Activated CD4-positive, CD25-positive, alpha-beta regulatory T cell treated with anti-CD3 and anti-CD28 coated beads, Interleukin-2, amount 50 U/mL, for 24 hours (primary cell): ENCODE data around the gene TTLL13.

Experiments used
- ATAC-seq, 2 donors: fragments of 150-1000 bp; cut with Tn5 transposase; one replicate each; pipeline ENCODE4 v1.10.0; 2021; ENCODE audit warnings: mild to moderate bottlenecking in 1 of 2, moderate library complexity in 1 of 2

TTLL13 gene

GRCh38 chr15:90214553-90215196 is 34.7 kb upstream of the TTLL13 start:
- no peak for ATAC-seq

DNA sequence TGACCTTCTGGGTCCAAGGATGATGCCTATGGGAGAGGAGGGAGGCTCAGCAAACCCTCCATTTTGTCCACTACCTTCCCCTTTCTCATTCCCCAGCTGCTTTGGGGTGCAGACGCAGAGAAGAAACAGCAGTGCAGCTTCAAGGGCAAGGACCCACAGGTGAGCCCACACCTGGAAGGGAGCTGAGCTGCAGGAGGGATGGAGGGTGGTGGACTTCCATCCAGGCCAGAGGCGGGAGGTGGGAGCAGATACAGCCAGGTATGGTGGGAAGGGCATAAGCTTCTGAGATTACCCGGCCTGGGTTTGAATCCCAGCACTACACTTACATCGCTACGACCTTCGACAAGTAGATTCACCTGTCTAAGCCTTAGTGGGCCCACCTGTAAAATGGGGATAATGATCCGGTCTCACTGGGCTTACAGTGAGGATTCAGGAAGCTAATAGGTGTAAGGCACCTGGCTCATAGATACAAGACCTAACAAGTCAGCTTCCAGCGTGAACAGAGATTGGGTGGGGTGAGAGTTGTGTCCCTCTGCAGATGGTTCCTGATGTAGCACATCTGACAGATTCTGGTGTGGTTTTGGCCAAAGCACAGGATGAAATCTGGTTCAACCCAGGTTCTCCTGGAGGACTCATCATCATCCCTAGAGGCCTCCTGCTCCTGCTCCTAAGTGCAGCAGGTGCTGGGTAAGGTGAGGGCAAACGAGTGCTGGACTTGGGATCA is 31.5 kb upstream of the TTLL13 start:
- no peak for ATAC-seq

DNA sequence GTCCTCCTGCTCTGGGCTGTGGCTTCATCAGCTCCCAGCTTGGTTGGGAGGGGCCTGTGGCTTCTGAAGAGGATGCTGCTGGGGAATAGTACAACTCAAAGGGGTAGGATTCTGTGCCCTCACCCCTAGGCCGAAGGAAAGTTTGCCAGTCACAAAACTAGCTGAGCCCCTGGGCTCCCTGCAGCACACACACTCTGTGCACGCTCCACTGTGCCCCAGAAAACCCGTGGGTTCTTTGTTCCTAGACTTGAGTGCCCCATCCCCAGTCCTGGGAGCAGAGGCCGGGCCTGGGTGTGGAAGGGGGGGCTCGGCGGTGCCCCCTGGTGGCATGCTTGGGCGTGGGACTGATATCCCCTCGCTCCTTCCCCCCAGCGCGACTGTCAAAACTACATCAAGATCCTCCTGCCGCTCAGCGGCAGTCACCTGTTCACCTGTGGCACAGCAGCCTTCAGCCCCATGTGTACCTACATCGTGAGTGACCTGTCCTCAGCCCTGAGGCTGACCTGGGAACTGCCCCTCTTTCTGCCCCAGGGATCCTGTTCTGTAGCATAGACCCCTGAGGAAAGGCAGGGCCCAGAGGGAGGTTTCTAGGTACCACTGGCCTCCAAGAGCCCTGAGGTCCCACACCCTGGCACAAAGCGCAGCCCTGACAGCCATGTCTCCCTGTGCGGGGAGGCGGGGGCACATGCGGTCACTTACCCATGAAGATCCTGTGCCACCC is 29.8 kb upstream of the TTLL13 start:
- ATAC-seq: peak; percentile 53 to 68

DNA sequence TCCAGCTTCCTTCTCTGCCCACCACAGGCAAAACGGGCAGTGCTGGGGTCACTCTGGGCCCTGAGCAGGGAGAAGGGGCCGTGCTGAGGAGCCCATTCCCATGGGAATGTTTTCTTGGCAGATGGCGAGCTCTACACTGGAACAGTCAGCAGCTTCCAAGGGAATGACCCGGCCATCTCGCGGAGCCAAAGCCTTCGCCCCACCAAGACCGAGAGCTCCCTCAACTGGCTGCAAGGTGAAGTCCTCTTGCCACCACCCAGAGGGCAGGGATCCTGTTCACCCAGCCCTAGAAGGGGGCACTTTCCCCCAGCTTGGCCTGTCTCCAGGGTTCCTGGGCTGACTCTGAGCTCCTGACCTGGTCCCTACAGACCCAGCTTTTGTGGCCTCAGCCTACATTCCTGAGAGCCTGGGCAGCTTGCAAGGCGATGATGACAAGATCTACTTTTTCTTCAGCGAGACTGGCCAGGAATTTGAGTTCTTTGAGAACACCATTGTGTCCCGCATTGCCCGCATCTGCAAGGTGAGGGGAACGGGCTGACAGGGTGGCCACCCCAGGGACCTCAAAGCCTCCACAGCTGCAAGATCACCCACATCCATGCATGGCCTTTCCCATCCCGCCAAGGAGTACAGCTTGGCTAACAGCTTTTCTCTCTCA is 28.0 kb upstream of the TTLL13 start:
- no peak for ATAC-seq

DNA sequence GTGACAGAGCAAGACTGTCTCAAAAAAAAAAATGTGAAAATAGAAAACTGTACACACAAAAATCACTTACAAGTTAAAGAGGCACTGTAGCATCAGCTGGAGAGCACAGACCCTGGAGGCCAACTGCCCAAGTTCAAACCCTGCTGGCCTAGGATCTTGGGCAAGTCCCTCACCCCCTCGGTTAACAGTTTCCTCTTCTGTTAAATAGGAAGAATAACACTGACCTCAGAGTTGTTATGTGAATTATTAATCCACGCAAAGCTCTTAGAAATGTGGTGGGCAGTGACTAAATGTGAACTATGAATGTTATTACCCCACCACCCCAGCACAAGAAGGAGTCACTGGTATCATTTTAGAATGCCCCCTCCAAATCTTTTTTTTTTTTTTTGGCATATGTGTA is 26.8 kb upstream of the TTLL13 start:
- no peak for ATAC-seq

- ATAC-seq: no peak
These were observed 25.8 kb upstream of the TTLL13 start for GRCh38 chr15:90223441-90224165.

DNA sequence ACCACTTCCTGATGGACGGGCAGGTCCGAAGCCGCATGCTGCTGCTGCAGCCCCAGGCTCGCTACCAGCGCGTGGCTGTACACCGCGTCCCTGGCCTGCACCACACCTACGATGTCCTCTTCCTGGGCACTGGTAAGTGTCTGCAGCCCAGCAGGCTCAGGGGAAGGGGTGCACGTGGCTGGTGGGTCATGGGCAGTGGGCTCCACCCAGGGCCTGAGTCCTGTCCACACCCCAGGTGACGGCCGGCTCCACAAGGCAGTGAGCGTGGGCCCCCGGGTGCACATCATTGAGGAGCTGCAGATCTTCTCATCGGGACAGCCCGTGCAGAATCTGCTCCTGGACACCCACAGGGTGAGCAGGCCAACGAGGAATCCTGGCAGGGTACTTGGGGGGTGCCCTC is 24.3 kb upstream of the TTLL13 start:
- ATAC-seq: no peak

GRCh38 chr15:90225504-90226234 is 23.7 kb upstream of the TTLL13 start:
- ATAC-seq: no peak

GRCh38 chr15:90227336-90227735 is 22.0 kb upstream of the TTLL13 start:
- ATAC-seq: no peak

DNA sequence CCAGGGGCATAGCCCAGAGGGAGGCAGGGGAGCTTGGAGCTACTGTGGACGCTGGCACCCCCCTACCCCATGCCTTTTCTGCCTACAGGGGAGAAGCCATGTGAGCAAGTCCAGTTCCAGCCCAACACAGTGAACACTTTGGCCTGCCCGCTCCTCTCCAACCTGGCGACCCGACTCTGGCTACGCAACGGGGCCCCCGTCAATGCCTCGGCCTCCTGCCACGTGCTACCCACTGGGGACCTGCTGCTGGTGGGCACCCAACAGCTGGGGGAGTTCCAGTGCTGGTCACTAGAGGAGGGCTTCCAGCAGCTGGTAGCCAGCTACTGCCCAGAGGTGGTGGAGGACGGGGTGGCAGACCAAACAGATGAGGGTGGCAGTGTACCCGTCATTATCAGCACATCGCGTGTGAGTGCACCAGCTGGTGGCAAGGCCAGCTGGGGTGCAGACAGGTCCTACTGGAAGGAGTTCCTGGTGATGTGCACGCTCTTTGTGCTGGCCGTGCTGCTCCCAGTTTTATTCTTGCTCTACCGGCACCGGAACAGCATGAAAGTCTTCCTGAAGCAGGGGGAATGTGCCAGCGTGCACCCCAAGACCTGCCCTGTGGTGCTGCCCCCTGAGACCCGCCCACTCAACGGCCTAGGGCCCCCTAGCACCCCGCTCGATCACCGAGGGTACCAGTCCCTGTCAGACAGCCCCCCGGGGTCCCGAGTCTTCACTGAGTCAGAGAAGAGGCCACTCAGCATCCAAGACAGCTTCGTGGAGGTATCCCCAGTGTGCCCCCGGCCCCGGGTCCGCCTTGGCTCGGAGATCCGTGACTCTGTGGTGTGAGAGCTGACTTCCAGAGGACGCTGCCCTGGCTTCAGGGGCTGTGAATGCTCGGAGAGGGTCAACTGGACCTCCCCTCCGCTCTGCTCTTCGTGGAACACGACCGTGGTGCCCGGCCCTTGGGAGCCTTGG is 21.3 kb upstream of the TTLL13 start:
- ATAC-seq: no peak

DNA sequence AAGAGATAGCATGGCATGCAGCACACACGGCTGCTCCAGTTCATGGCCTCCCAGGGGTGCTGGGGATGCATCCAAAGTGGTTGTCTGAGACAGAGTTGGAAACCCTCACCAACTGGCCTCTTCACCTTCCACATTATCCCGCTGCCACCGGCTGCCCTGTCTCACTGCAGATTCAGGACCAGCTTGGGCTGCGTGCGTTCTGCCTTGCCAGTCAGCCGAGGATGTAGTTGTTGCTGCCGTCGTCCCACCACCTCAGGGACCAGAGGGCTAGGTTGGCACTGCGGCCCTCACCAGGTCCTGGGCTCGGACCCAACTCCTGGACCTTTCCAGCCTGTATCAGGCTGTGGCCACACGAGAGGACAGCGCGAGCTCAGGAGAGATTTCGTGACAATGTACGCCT is 20.4 kb upstream of the TTLL13 start:
- no peak for ATAC-seq

GRCh38 chr15:90230071-90230494 is 19.3 kb upstream of the TTLL13 start:
- no peak for ATAC-seq

DNA sequence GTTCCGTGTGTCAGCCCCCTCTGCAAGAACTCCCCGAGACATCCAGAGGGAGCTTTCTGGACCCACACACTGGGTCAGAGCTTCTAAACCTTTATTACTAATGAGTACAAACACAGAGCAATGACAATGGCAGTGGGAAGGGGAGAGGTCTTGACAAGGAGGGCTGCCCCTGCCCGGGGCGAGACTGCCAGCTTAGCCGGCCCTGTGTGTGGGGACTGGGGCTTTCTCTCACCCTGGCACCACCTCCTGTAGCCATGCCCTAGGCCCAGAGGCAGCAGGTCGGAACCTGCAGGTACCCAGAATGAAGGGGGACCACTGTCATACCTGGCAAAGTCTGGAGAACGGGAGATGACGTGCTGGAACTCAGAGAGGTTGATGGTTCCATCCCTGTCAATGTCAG is 18.7 kb upstream of the TTLL13 start:
- ATAC-seq: no peak

DNA sequence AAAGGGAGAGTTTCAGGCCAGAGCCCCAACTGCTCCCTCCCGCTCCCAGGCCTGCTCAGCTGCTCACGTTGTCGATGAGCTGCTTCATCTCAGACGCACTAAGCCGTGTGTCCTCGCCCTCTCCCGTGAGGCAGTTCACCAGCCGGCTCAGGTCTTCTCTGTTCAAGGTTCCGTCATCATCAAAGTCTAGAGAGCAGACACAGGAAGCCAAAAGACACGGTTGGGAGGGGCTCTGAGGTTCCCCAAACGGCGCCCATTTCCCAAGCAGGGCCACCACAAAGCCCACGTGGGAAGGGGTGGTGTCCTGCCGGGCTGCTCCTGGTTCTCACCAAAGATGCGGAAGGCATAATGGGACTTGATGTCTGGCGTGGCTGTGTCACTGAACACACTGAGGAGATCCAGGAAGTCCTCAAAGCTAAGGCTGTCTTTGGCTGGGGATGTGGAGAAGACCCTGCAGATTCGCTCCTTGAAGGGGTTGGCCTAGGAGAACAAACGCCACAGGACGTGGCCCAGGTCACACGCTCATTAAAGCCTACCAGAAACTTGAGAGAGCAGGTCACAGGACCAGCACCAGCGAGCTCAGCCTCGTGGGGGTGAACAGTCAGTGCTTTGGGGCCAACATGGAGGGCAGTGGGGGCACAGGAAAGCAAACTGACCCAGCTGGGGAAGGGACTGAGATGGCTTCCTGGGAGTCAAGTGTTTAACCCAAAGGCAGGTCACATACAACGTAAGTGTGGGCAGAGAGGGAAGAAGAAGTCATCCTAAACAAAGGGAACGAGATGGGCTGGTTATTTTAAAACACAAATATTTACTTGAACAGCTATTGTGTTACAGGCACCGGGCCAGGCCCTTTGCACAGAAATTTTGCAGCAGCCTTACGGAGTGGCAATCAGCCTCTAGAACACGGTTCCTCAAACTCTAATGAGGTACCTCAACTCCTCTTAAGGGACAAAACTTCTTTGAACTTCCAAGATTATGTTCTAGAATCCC is 18.0 kb upstream of the TTLL13 start:
- ATAC-seq: peak; percentile 49 to 50

GRCh38 chr15:90232196-90232595 is 17.2 kb upstream of the TTLL13 start:
- ATAC-seq: no peak

GRCh38 chr15:90232941-90233386 is 16.4 kb upstream of the TTLL13 start:
- no peak for ATAC-seq

- peak; percentile 87 to 89 for ATAC-seq
These were observed 15.8 kb upstream of the TTLL13 start, which contains the start of gene CIB1 for GRCh38 chr15:90233387-90234095. Gene CIB1 (minus strand): TSS chr15:90233941. CDS start chr15:90233885, 56 bp downstream.
